Activated effector memory CD4-positive, alpha-beta T cell treated with anti-CD3 and anti-CD28 coated beads, Interleukin-2, amount 50 U/mL, for 16 hours (primary cell): ENCODE measurements around the gene ACP6.
"Not testable (repeated sequence)": the region's sequence is repeated elsewhere in the genome, so short reads cannot be mapped to it uniquely, and the experiment has no call there.

Experiments used
- DNase-seq: peaks from one replicate; pipeline ENCODE4 v3.0.0-alpha.2; 2020

ACP6 gene

DNA sequence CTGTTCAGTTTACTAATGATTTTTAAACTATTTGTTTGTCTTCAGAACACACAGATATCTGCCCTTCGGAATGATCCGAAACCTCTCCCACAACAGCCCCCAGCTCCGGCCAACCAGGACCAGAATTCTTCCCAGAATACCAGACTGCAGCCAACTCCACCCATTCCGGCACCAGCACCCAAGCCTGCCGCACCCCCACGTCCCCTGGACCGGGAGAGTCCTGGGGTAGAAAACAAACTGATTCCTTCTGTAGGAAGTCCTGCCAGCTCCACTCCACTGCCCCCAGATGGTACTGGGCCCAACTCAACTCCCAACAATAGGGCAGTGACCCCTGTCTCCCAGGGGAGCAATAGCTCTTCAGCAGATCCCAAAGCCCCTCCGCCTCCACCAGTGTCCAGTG is 51.6 kb downstream of the ACP6 start:
- no peak for DNase-seq

GRCh38 chr1:147618077-147618569 is 52.2 kb downstream of the ACP6 start:
- peak; percentile 78 for DNase-seq

- DNase-seq = not testable (repeated sequence)
Measured at GRCh38 chr1:147614966-147615365, 55.4 kb downstream of the ACP6 start.

DNA sequence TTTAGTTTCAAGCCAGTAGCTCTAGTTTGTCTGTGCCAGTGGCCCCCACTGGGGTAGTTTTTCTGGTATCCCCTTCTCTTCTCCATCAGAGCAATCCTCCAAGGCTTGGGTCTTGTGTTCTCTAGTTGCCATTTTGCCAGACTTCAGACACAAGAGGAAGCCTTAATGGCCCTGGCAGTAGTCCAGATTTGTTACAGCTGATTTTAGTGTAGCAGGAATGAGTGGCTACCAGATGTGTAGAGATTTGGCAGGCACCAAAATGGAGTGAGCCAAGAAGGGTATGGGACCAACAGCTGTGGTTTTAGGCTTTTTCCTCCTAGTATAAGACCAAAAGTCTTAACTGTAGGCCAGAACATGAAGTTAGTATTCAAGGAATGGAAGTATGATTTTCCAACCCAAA is 56.8 kb downstream of the ACP6 start:
- no peak for DNase-seq

DNA sequence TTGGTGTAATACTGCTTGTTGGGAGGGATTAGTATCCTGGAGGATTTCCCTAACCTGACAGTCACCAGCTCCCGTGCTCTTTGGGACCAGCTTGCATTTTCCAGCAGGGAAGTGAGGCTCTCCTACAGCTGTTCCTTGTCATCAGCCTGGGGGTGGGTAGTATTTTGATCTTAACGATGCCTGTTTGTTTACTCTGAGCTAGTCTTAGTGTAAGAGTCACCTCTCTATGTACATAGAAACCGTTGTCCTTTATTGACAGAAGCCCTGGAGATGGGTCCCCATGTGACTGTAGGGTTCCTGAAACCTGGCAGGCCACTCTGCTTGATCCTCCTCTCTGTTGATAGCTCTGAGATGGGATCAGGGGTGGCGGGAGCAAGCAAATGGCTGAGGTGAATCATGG is 58.0 kb downstream of the ACP6 start:
- no peak for DNase-seq

- no peak for DNase-seq
Measured at GRCh38 chr1:147611586-147611985, 58.7 kb downstream of the ACP6 start.

- no peak for DNase-seq
Measured at GRCh38 chr1:147611021-147611426, 59.3 kb downstream of the ACP6 start.

GRCh38 chr1:147609358-147609757 is 61.0 kb downstream of the ACP6 start:
- DNase-seq = no peak

GRCh38 chr1:147608596-147608995 is 61.7 kb downstream of the ACP6 start:
- DNase-seq = no peak

GRCh38 chr1:147605591-147605990 is 64.7 kb downstream of the ACP6 start:
- no peak for DNase-seq

- DNase-seq = no peak
Measured at GRCh38 chr1:147603986-147604385, 66.3 kb downstream of the ACP6 start.

DNA sequence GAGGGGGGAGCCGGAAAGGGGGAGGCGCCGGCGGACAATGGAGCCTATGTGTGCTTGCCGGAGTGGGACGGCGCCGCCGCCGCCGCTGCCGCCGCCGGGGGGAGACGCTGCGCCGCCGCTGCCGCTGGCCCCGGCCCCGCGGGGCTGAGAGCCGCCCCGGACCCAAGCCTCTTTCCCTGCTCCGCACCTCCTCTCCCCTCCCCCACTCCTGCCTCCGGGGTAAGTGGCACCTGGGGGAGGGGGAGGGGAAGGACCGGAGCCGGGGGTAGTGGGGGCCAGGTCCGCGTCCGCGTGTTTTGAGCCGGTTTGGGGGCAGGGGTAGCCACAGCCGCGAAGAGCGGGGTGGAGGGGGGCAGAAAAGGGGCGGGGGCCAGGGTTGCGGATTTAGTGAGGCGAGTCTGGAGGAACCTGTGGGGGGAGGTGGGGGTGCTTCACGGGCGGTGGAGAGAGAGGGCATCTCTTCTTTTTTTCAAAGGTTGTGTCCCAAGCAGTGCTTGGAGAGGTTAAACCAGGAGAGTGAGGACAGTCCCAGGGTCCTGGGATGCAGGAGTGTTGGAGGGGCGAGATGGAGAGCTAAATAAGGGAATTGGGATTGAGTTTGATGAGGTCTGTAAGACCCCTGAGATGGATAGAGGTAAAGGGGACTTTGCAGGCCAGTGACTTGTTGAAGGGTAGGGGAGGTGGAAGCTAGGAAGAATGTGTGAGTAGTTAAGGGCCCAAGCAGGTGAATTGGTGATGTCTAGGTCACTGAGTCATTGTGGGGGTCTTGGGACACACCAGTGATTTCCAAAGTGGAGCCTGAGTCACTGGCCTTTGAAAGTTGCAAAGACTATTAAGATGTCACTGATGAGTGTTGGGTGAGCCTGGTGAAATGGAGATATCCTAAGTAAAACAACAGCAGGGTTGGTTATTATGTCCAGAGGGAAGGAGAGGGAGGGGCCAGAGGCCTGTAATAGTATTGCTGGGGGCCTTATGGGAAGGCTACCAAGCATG is 69.9 kb downstream of the ACP6 start:
- DNase-seq = no peak

GRCh38 chr1:147599362-147600118 is 70.8 kb downstream of the ACP6 start:
- DNase-seq = peak; percentile 98

- peak; percentile 73 for DNase-seq
Measured at GRCh38 chr1:147598621-147599361, 71.5 kb downstream of the ACP6 start.

DNA sequence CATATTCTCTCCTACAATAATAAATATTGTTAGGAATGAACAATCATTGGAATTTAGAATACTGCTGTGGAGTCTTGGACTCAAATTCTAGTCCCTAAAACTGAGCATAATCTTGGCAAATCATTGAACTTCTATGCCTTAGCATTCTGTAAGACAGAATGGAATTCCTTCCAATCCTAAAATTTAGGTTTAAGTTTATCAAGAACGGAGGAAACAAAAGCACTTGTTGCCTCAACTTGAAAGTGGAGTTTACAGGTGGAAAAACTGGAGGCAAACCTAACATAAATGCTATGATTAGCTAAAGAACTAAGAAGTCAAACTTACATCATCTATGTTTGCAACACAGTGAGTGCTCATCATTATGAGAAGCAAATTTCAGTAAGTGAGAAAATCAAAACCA is 73.3 kb downstream of the ACP6 start:
- DNase-seq = no peak
